ENCODE measurements around the gene GATAD2A.

GATAD2A gene

DNA sequence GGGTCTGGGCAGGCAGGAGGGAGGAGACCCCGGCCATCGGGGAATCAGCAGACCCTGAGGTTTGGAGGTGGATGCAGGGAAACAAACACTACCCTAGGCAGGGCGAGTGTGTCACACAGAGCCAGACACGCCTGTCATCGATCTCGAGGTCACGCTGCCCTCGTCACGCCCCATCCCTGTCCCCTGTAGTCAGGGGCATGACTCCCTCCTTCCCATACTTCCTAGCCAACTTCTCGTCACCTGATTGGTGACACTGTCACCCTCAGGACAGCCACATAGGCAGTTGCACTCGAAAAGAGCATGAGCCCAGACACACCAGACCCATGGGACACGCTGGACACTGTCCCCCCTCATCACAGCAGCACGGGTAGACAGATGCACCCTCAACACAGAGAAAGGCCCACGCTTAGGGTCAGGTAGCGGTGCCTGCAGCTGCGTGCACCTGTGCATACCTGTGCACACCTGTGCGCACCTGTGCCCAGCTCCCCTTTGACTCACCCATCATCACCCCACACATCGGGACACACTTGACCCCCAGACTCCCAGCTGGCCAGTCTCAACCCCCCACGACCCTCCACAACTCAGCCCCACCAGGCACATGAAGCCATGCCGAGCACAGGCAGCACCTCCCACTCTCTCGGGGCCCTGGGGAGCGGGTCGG lies 144.5 kb downstream of the GATAD2A start:
- peak; percentile 15 for DNase-seq

GRCh38 chr19:19550485-19550929 lies 145.0 kb downstream of the GATAD2A start:
- no peak for DNase-seq

DNA sequence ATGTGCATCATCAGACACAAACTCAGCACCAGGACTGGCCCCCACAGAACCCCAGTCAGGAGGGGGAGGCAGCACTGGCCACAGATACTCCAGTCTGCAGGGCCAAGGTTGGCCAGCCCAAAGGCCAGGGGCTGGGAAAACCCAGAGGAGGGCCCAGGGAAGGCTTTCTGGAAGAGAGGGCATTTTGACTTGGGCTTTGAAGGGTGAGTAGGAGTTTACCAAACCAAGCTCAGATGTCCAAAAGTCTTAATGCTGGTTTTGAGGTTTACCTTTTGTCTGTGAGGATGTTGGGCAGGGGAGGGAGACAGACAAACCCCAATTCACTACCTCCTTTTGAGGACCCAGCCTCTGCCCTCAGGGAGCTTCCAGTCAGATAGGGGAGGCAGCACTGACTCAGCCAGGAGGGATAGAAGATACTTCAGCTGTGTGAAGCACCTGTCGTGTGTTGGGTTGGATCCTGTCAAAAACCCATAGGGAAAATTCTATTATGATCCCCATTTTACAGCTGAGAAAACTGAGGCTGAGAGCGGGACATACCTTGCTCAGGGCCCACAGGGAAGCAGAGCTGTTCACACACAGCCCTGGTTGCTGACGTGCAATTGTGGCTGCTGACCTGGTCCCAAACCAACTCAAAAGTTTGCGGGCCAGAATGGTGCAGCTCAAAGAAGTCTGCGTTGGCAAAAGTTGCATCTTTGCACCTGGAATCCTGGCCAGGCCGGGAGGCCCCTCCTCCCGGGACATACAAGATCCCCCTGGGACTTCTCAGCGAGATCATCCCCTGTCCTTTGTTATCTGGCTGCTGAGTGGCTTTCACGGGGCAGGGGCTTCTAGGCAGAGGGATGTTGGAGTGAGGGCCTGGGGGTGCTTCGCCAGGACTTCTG lies 145.7 kb downstream of the GATAD2A start:
- no peak for DNase-seq

DNA sequence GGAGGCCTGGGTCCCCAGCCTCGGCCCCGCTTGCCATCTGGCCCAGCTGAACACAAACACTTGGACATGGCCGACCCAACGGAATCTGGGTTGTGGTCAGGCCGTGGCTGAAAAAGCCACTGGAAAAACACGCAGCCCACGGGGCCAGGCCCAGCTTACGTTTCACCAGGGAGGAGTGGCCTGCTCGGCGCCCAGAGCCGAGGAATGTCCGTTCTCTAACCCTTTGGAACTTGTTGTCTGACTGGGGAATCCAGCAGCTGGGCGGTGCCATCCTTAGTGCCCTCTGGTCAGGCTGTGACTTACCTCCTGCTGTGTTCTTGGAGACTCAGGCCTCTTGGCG lies 146.3 kb downstream of the GATAD2A start:
- no peak for DNase-seq

DNA sequence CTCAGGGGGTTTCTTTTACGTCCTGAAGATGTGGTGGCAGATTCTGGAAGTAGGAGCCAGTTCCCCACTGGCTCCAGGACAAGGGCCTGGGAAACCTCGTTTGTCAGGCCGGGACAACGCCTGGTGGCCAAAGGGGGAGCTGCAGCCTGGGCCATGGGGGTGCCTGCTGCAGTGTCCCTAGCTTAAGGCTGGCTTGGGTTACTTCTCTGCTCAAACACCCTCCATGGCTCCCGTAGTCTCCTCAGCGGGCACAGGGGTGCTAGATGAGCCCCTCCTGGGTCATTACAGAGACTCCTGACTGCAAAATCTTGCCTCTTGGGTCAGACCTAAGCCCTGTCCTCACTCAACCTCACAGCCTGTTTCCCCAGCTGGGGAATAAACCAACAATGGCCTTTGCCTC lies 147.3 kb downstream of the GATAD2A start:
- DNase-seq: peak; percentile 36

DNA sequence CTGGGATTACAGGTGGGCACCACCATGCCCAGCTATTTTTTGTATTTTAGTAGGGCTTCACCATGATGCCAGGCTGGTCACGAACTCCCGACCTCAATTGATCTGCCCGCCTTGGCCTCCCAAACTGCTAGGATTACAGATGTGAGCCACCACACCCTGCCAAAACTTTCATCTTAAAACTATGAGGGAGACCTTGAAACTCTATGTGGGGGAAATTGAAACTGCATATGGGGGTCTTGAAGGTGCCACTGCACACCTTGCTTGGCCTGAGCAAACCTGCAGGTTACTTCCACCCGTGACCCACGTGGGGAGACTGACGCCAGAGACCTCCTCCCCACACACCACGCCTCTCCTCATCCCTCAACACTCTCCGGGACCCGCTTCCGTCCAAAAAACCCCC lies 148.2 kb downstream of the GATAD2A start:
- no peak for DNase-seq

DNA sequence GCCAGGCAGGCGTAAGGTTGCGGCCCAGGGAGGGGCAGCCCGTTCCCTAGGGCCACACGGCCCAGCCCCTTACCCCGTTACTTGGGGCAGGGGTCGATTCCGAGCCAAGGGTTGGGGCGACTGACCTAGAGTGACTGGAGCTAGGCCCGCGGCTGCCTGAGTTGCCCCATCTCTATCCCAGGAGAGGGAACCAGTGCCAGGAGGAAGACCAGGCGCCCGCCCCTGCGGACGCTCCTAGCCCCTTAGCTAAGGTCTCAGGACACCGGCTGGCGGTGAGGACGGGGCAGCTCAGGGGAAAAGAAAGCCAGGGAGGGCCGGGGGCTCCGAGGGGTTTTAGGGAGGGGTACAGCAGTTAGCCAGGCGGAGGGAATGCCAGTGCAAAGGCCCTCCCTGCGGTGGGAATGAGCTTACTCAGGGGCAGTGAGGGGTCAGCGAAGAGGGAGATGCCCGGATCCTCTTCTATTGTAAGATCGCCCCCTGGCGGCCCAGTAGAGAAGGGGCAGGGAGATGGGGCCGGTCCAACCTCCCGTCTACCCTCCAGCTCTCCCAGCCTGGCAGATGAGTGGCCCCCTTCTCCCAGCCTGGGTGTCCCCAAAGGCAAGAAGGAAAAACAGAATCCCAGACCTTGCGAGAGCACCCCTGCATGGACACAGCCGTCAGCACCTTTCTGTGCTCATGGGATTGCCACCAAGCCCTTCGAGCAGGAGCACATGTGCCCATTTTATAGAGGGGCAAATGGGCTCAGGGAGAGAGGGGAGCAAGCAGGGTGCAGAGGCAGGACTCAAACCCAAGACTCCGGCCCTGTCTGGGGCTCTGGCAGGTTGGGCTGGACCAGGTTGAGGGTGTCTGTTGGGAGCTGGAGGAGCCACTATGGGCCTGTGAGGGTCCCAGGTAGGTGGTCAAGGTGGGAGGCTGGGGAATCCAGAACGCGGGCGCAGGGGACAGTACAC lies 148.9 kb downstream of the GATAD2A start:
- peak; percentile 60 for DNase-seq

GRCh38 chr19:19558055-19558454 lies 152.6 kb downstream of the GATAD2A start:
- no peak for DNase-seq
